HEK293 (cell line): ENCODE results near the gene MMP28.

Source experiments
- CTCF ChIA-PET: fragments of 350-600 bp; formaldehyde crosslinking; extraction: SDS; loops from one replicate; lab custom pipeline; 2021; ENCODE audit warnings: antibody characterized with exemption; lab: Yijun Ruan, JAX
- POLR2A ChIA-PET: fragments of 300-600 bp; formaldehyde crosslinking; extraction: SDS; loops from one replicate; lab custom pipeline; 2020; ENCODE audit warnings: antibody characterized with exemption, inconsistent platforms; lab: Yijun Ruan, JAX
- H3K27ac ChIP-seq: fragments of 200-500 bp; sonication (Bioruptor generic); 2 replicates; pipeline ENCODE4 v1.5.1; 2014; ENCODE audit warnings: low read depth, low read length, control low read depth, inconsistent platforms; ENCODE audit errors: extremely low read depth
- H3K36me3 ChIP-seq, 2 experiments: fragments of 200-500 bp in 1 of 2; sonication (Bioruptor generic) in 1 of 2; 1 replicate in 1 of 2; 2 replicates in 1 of 2; pipeline ENCODE4 v1.5.1; 2014 to 2017; ENCODE audit warnings: inconsistent platforms in 2 of 2, low read length in 2 of 2; ENCODE audit not compliant: control insufficient read depth in 2 of 2, insufficient read depth in 1 of 2
- H3K4me1 ChIP-seq: fragments of 200-500 bp; sonication (Bioruptor generic); 2 replicates; pipeline ENCODE4 v1.5.1; 2014; ENCODE audit warnings: mild to moderate bottlenecking, low read length, inconsistent platforms; ENCODE audit not compliant: control insufficient read depth, insufficient read depth
- H3K4me3 ChIP-seq: 2 replicates; pipeline ENCODE4 v1.5.1; 2011; ENCODE audit warnings: low read depth, mild to moderate bottlenecking, control low read depth, low read length, moderate library complexity
- H3K9me3 ChIP-seq: fragments of 200-500 bp; sonication (Bioruptor generic); 2 replicates; pipeline ENCODE4 v1.5.1; 2014; ENCODE audit warnings: low read depth, low read length, inconsistent platforms; ENCODE audit not compliant: control insufficient read depth, insufficient read depth
- GLI4 ChIP-seq: fragments of 450-650 bp; formaldehyde crosslinking; IDR thresholded peaks from 2 replicates; pipeline ENCODE4 v1.5.1; 2016; ENCODE audit warnings: missing biosample characterization, missing genetic modification characterization
- GLIS1 ChIP-seq: fragments of 450-650 bp; formaldehyde crosslinking; IDR thresholded peaks from 2 replicates; pipeline ENCODE4 v1.5.1; 2016; ENCODE audit warnings: missing biosample characterization, missing genetic modification characterization
- GLIS2 ChIP-seq: fragments of 450-650 bp; formaldehyde crosslinking; IDR thresholded peaks from 2 replicates; pipeline ENCODE4 v1.5.1; 2016; ENCODE audit warnings: missing biosample characterization, missing genetic modification characterization
- IKZF3 ChIP-seq: fragments of 450-650 bp; IDR thresholded peaks from 2 replicates; pipeline ENCODE4 v1.5.0; 2018; ENCODE audit warnings: missing biosample characterization, mild to moderate bottlenecking, missing genetic modification characterization, moderate library complexity
- KLF16 ChIP-seq: fragments of 450-650 bp; formaldehyde crosslinking; IDR thresholded peaks from 2 replicates; pipeline ENCODE4 v1.5.1; 2017; ENCODE audit warnings: missing biosample characterization, missing genetic modification characterization
- KLF8 ChIP-seq: fragments of 450-650 bp; formaldehyde crosslinking; IDR thresholded peaks from 2 replicates; pipeline ENCODE4 v1.5.1; 2016; ENCODE audit warnings: missing biosample characterization, missing genetic modification characterization
- PRDM2 ChIP-seq: fragments of 450-650 bp; formaldehyde crosslinking; IDR thresholded peaks from 2 replicates; pipeline ENCODE4 v1.5.1; 2016; ENCODE audit warnings: missing biosample characterization, missing genetic modification characterization, borderline replicate concordance
- SCRT2 ChIP-seq: fragments of 450-650 bp; formaldehyde crosslinking; IDR thresholded peaks from 2 replicates; pipeline ENCODE4 v1.5.1; 2016; ENCODE audit warnings: missing biosample characterization, missing genetic modification characterization
- SETDB1 ChIP-seq: IDR thresholded peaks from one replicate; pipeline ENCODE4 v1.6.1; 2017; ENCODE audit warnings: mild to moderate bottlenecking, low read length, moderate library complexity, mixed read lengths; ENCODE audit not compliant: insufficient read length
- SP7 ChIP-seq: fragments of 450-650 bp; formaldehyde crosslinking; IDR thresholded peaks from 2 replicates; pipeline ENCODE4 v1.5.1; 2016; ENCODE audit warnings: missing biosample characterization, missing genetic modification characterization
- ZBTB17 ChIP-seq: fragments of 450-650 bp; formaldehyde crosslinking; IDR thresholded peaks from 2 replicates; pipeline ENCODE4 v1.5.1; 2016; ENCODE audit warnings: missing biosample characterization, missing genetic modification characterization
- ZBTB21 ChIP-seq: fragments of 450-650 bp; formaldehyde crosslinking; IDR thresholded peaks from 2 replicates; pipeline ENCODE4 v1.5.1; 2017; ENCODE audit warnings: missing biosample characterization, missing genetic modification characterization
- ZBTB8A ChIP-seq: fragments of 450-650 bp; formaldehyde crosslinking; IDR thresholded peaks from 2 replicates; pipeline ENCODE4 v1.5.1; 2016; ENCODE audit warnings: missing biosample characterization, missing genetic modification characterization
- ZEB2 ChIP-seq: fragments of 450-650 bp; formaldehyde crosslinking; IDR thresholded peaks from 2 replicates; pipeline ENCODE4 v1.5.1; 2016; ENCODE audit warnings: missing biosample characterization, missing genetic modification characterization
- ZFHX2 ChIP-seq: fragments of 450-650 bp; formaldehyde crosslinking; conservative IDR thresholded peaks from 2 replicates; pipeline ENCODE4 v1.5.1; 2016; ENCODE audit warnings: missing biosample characterization, missing genetic modification characterization
- ZFP69B ChIP-seq: fragments of 450-650 bp; formaldehyde crosslinking; IDR thresholded peaks from 2 replicates; pipeline ENCODE4 v1.5.1; 2016; ENCODE audit warnings: missing biosample characterization, missing genetic modification characterization
- ZNF121 ChIP-seq: fragments of 450-650 bp; formaldehyde crosslinking; IDR thresholded peaks from 2 replicates; pipeline ENCODE4 v1.5.1; 2016; ENCODE audit warnings: missing biosample characterization, missing genetic modification characterization
- ZNF211 ChIP-seq: fragments of 450-650 bp; formaldehyde crosslinking; IDR thresholded peaks from 2 replicates; pipeline ENCODE4 v1.5.1; 2016; ENCODE audit warnings: low read depth, missing biosample characterization, missing genetic modification characterization
- ZNF274 ChIP-seq, 2 experiments: fragments of 200-500 bp in 1 of 2; fragments of 450-650 bp in 1 of 2; sonication (Bioruptor generic) in 1 of 2; formaldehyde crosslinking in 1 of 2; IDR thresholded peaks; 2 replicates each; pipeline versions ENCODE4 v1.5.1 to v1.6.1; 2014 to 2016; ENCODE audit warnings: borderline replicate concordance in 1 of 2, inconsistent platforms in 1 of 2, low read length in 1 of 2, missing biosample characterization in 1 of 2, missing genetic modification characterization in 1 of 2
- ZNF335 ChIP-seq: fragments of 450-650 bp; formaldehyde crosslinking; conservative IDR thresholded peaks from 2 replicates; pipeline ENCODE4 v1.5.1; 2016; ENCODE audit warnings: missing biosample characterization, missing genetic modification characterization
- ZNF350 ChIP-seq: fragments of 450-650 bp; formaldehyde crosslinking; IDR thresholded peaks from 2 replicates; pipeline ENCODE4 v1.5.0; 2017; ENCODE audit warnings: missing biosample characterization, mild to moderate bottlenecking, missing genetic modification characterization
- ZNF433 ChIP-seq: fragments of 450-650 bp; formaldehyde crosslinking; IDR thresholded peaks from 2 replicates; pipeline ENCODE4 v1.5.1; 2016; ENCODE audit warnings: missing biosample characterization, missing genetic modification characterization, low read depth
- ZNF623 ChIP-seq: fragments of 450-650 bp; formaldehyde crosslinking; IDR thresholded peaks from 2 replicates; pipeline ENCODE4 v1.5.1; 2016; ENCODE audit warnings: missing biosample characterization, missing genetic modification characterization
- ZNF692 ChIP-seq: fragments of 450-650 bp; formaldehyde crosslinking; IDR thresholded peaks from 2 replicates; pipeline ENCODE4 v1.5.1; 2016; ENCODE audit warnings: missing biosample characterization, missing genetic modification characterization
- ZNF701 ChIP-seq: fragments of 450-650 bp; formaldehyde crosslinking; IDR thresholded peaks from 2 replicates; pipeline ENCODE4 v1.5.1; 2016; ENCODE audit warnings: missing biosample characterization, missing genetic modification characterization
- ZNF792 ChIP-seq: fragments of 450-650 bp; formaldehyde crosslinking; IDR thresholded peaks from 2 replicates; pipeline ENCODE4 v1.5.1; 2016; ENCODE audit warnings: missing biosample characterization, missing genetic modification characterization
- ZNF830 ChIP-seq: fragments of 450-650 bp; IDR thresholded peaks from 2 replicates; pipeline ENCODE4 v1.5.0; 2018; ENCODE audit warnings: missing biosample characterization, missing genetic modification characterization, low read depth, mild to moderate bottlenecking, moderate library complexity
- ZSCAN16 ChIP-seq: fragments of 450-650 bp; formaldehyde crosslinking; IDR thresholded peaks from 2 replicates; pipeline ENCODE4 v1.5.1; 2016; ENCODE audit warnings: missing biosample characterization, missing genetic modification characterization
- TF ChIP-seq, protein P1 (sequence below): fragments of 450-650 bp; formaldehyde crosslinking; IDR thresholded peaks from 2 replicates; pipeline ENCODE4 v1.5.1; 2016; ENCODE audit warnings: missing biosample characterization, missing genetic modification characterization

MMP28 gene

DNA sequence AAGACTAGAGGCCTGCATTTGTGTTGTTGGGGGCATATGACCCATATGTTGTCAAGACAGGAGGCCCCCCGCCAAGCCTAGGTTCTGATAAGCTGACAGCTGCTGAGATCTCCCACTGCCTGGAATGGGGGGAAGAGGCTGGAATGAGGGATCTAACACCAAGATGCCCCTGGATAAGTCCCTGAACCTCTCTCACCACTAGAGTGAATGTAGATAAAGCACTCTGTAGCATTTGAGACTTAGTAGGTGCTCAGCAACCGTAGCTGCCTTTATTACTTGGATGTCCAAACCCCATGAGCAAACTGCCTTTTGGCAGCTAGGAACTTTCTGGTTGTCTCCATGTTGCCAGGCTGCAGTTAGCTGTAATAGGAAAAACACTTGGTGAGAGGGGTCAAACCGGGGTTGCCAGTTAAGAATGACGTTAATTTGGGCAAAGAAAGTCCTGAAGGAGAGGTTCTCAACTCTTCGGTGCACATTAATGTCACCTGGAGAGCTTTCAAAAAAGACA is 68.4 kb downstream of the MMP28 start:
- peaks cover 29% of the 10 kb centered on the region for H3K4me1 ChIP-seq
- ChIA-PET POLR2A (interaction anchor here (1.2 to 1.4 kb wide), 2 partner anchors 12 to 82 kb away, joined by 3 to 4 read pairs; partner anchors contain the start of gene TAF15), CTCF (interaction anchor here (0.6 to 5.3 kb wide), 7 partner anchors 18 to 172 kb away, joined by 3 to 44 read pairs (median 6); no protein-coding TSS in a partner anchor)
- TF ChIP-seq GLIS2 (tag by site-specific recombination) (0 out of 2 replicates have a peak, but pooled peaks have one; percentile 7), ZFHX2 (tag by site-specific recombination) (no peak), IKZF3 (tag by site-specific recombination) (0 out of 2 replicates have a peak, but pooled peaks have one; percentile 6), GLIS1 (tag by site-specific recombination) (peak; percentile 88), SP7 (tag by site-specific recombination) (no peak), KLF8 (tag by site-specific recombination) (no peak), ZNF335 (no peak), ZNF433 (tag by site-specific recombination) (no peak), ZNF211 (tag by site-specific recombination) (no peak), SCRT2 (tag by site-specific recombination) (no peak), ZBTB8A (tag by site-specific recombination) (0 out of 2 replicates have a peak, but pooled peaks have one; percentile 11), ZSCAN16 (tag by site-specific recombination) (peak; percentile 81), ZNF792 (tag by site-specific recombination) (no peak), ZNF701 (no peak), ZNF692 (no peak), ZNF121 (no peak), ZEB2 (tag by site-specific recombination) (no peak), ZBTB17 (tag by site-specific recombination) (0 out of 2 replicates have a peak, but pooled peaks have one; percentile 25), GLI4 (no peak), ZNF274 (IDR thresholded peaks at IDR 0.05; ENCODE audit: low read length) (no peak), ZNF274 (tag by site-specific recombination; IDR thresholded peaks at IDR 0.05; ENCODE audit: borderline replicate concordance) (no peak), PRDM2 (tag by site-specific recombination) (no peak), ZNF830 (no peak), SETDB1 (no peak), ZBTB21 (tag by site-specific recombination) (no peak), ZFP69B (tag by site-specific recombination) (no peak), KLF16 (no peak), ZNF350 (no peak), ZNF623 (tag by site-specific recombination) (no peak)
- TF ChIP-seq, protein P1, sequence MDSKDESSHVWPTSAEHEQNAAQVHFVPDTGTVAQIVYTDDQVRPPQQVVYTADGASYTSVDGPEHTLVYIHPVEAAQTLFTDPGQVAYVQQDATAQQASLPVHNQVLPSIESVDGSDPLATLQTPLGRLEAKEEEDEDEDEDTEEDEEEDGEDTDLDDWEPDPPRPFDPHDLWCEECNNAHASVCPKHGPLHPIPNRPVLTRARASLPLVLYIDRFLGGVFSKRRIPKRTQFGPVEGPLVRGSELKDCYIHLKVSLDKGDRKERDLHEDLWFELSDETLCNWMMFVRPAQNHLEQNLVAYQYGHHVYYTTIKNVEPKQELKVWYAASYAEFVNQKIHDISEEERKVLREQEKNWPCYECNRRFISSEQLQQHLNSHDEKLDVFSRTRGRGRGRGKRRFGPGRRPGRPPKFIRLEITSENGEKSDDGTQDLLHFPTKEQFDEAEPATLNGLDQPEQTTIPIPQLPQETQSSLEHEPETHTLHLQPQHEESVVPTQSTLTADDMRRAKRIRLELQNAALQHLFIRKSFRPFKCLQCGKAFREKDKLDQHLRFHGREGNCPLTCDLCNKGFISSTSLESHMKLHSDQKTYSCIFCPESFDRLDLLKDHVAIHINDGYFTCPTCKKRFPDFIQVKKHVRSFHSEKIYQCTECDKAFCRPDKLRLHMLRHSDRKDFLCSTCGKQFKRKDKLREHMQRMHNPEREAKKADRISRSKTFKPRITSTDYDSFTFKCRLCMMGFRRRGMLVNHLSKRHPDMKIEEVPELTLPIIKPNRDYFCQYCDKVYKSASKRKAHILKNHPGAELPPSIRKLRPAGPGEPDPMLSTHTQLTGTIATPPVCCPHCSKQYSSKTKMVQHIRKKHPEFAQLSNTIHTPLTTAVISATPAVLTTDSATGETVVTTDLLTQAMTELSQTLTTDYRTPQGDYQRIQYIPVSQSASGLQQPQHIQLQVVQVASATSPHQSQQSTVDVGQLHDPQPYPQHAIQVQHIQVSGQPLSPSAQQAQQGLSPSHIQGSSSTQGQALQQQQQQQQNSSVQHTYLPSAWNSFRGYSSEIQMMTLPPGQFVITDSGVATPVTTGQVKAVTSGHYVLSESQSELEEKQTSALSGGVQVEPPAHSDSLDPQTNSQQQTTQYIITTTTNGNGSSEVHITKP, result peak; percentile 60

More for the DNA sequence above, 68.4 kb downstream of the MMP28 start:
- Histone ChIP-seq H3K4me3 (no peak overlapping the region), H3K9me3 (no peaks in the 10 kb centered on the region), H3K27ac (peak overlapping the region; percentile 33; the same call in 1 of the 2 replicates), H3K36me3 (peaks cover 22 to 35% of the 10 kb centered on the region in 2 experiments)
